Trophoblast cell (in vitro differentiated cells and primary cell): Measurements from ENCODE around the gene TBC1D16.
A peak's percentile ranks its signal among the peaks of the same experiment; 100 is the strongest.
"Not testable (repeated sequence)": the region's sequence is repeated elsewhere in the genome, so short reads cannot be mapped to it uniquely, and the experiment has no call there.

Experiments
- DNase-seq, 2 donors: peaks; one replicate each; pipeline ENCODE4 v3.0.0-alpha.2; 2016
- H2AFZ ChIP-seq: 2 replicates; pipeline ENCODE4 v1.6.1; 2013; ENCODE audit warnings: low read length, moderate library complexity, mild to moderate bottlenecking; ENCODE audit not compliant: insufficient read depth, poor library complexity
- H2AK5ac ChIP-seq: 2 replicates; pipeline ENCODE4 v1.6.1; 2013; ENCODE audit warnings: mild to moderate bottlenecking, low read length
- H2BK120ac ChIP-seq: 2 replicates; pipeline ENCODE4 v1.6.1; 2013; ENCODE audit warnings: low read length, mild to moderate bottlenecking, moderate library complexity; ENCODE audit not compliant: insufficient read depth, poor library complexity
- H2BK12ac ChIP-seq: 2 replicates; pipeline ENCODE4 v1.6.1; 2013; ENCODE audit warnings: mild to moderate bottlenecking, low read length, moderate library complexity
- H2BK5ac ChIP-seq: 2 replicates; pipeline ENCODE4 v1.6.1; 2013; ENCODE audit warnings: low read length, low read depth, moderate library complexity, mild to moderate bottlenecking; ENCODE audit not compliant: poor library complexity
- H3K14ac ChIP-seq: 2 replicates; pipeline ENCODE4 v1.6.1; 2013; ENCODE audit warnings: mild to moderate bottlenecking, low read length
- H3K18ac ChIP-seq: 2 replicates; pipeline ENCODE4 v1.6.1; 2013; ENCODE audit warnings: mild to moderate bottlenecking, low read length
- H3K23ac ChIP-seq: 2 replicates; pipeline ENCODE4 v1.6.1; 2013; ENCODE audit warnings: low read length
- H3K27ac ChIP-seq: 2 replicates; pipeline ENCODE4 v1.5.1; 2013; ENCODE audit warnings: low read depth, mild to moderate bottlenecking, inconsistent platforms, low read length, moderate library complexity
- H3K27me3 ChIP-seq: 2 replicates; pipeline ENCODE4 v1.6.1; 2013; ENCODE audit warnings: inconsistent platforms, mild to moderate bottlenecking, low read length, moderate library complexity; ENCODE audit not compliant: insufficient read depth
- H3K36me3 ChIP-seq, 2 experiments: 1 replicate in 1 of 2; 2 replicates in 1 of 2; pipeline ENCODE4 v1.6.1; 2013; ENCODE audit warnings: low read length in 2 of 2, mild to moderate bottlenecking in 2 of 2, moderate library complexity in 1 of 2; ENCODE audit not compliant: insufficient read depth in 2 of 2, control insufficient read depth in 1 of 2
- H3K4ac ChIP-seq: 2 replicates; pipeline ENCODE4 v1.6.1; 2013; ENCODE audit warnings: low read depth, mild to moderate bottlenecking, low read length, moderate library complexity
- H3K4me1 ChIP-seq, 2 experiments: 1 replicate in 1 of 2; 2 replicates in 1 of 2; pipeline ENCODE4 v1.6.1; 2013; ENCODE audit warnings: low read length in 2 of 2, mild to moderate bottlenecking in 2 of 2, moderate library complexity in 1 of 2; ENCODE audit not compliant: insufficient read depth in 2 of 2, control insufficient read depth in 1 of 2
- H3K4me2 ChIP-seq: 2 replicates; pipeline ENCODE4 v1.6.1; 2013; ENCODE audit warnings: inconsistent platforms, mild to moderate bottlenecking, low read length, moderate library complexity
- H3K4me3 ChIP-seq: 2 replicates; pipeline ENCODE4 v1.5.1; 2013; ENCODE audit warnings: mild to moderate bottlenecking, low read depth, low read length, inconsistent platforms
- H3K79me1 ChIP-seq: one replicate; pipeline ENCODE4 v1.6.1; 2013; ENCODE audit warnings: low read length
- H3K79me2 ChIP-seq: 2 replicates; pipeline ENCODE4 v1.6.1; 2013; ENCODE audit warnings: low read length, mild to moderate bottlenecking; ENCODE audit not compliant: control insufficient read depth, insufficient read depth, poor library complexity
- H3K9ac ChIP-seq: 2 replicates; pipeline ENCODE4 v1.6.1; 2013; ENCODE audit warnings: mild to moderate bottlenecking, low read length
- H3K9me3 ChIP-seq: 2 replicates; pipeline ENCODE4 v1.6.1; 2013; ENCODE audit warnings: low read depth, mild to moderate bottlenecking, control low read depth, inconsistent platforms, low read length; ENCODE audit not compliant: insufficient read depth
- H4K12ac ChIP-seq: 2 replicates; pipeline ENCODE4 v1.6.1; 2013; ENCODE audit warnings: low read depth, mild to moderate bottlenecking, low read length, moderate library complexity
- H4K8ac ChIP-seq: 2 replicates; pipeline ENCODE4 v1.6.1; 2013; ENCODE audit warnings: low read depth, mild to moderate bottlenecking, low read length, moderate library complexity
- H4K91ac ChIP-seq: one replicate; pipeline ENCODE4 v1.6.1; 2013; ENCODE audit warnings: low read depth, mild to moderate bottlenecking, low read length, moderate library complexity
- WGBS: extraction: QIAGEN DNeasy Blood & Tissue Kit; methylation state at CpG from one replicate; pipeline ENCODE4 v1.1.7; 2013; ENCODE audit warnings: missing lambda C conversion rate; ENCODE audit not compliant: insufficient read length, insufficient coverage; ENCODE audit errors: extremely low coverage; 5-methylcytosine and 5-hydroxymethylcytosine counted together

The TBC1D16 gene

GRCh38 chr17:79899584-79899983 lies 136.1 kb downstream of the TBC1D16 start:
- WGBS = no CpG with 5 or more reads among the region's 4 CpGs
- no peak overlapping the region for H2BK5ac ChIP-seq
- H3K4ac ChIP-seq = no peak overlapping the region
- no peak overlapping the region for H3K23ac ChIP-seq
- no peak overlapping the region for H2AFZ ChIP-seq
- H3K9me3 ChIP-seq = no peaks in the 10 kb centered on the region
- H3K4me1 ChIP-seq = no peaks in the 10 kb centered on the region
- H4K12ac ChIP-seq = no peak overlapping the region
- no peaks in the 10 kb centered on the region for H3K27me3 ChIP-seq
- H3K79me2 ChIP-seq = no peaks in the 10 kb centered on the region
- no peaks in the 10 kb centered on the region for H3K36me3 ChIP-seq
- DNase-seq = no peak
- no peak overlapping the region for H3K4me2 ChIP-seq
- no peaks in the 10 kb centered on the region for H3K79me1 ChIP-seq
- H4K8ac ChIP-seq = no peak overlapping the region
- H3K18ac ChIP-seq = no peak overlapping the region
- H3K14ac ChIP-seq = no peak overlapping the region
- no peak overlapping the region for H2BK12ac ChIP-seq
- no peak overlapping the region for H3K9ac ChIP-seq
- H3K4me3 ChIP-seq = no peak overlapping the region
- H4K91ac ChIP-seq = no peak overlapping the region
- no peak overlapping the region for H2BK120ac ChIP-seq
- H3K27ac ChIP-seq = no peak overlapping the region
- no peak overlapping the region for H2AK5ac ChIP-seq

GRCh38 chr17:79897243-79898063 lies 138.2 kb downstream of the TBC1D16 start:
- Histone ChIP-seq H2BK12ac (no peak overlapping the region), H2BK5ac (no peak overlapping the region), H3K36me3 (no peaks in the 10 kb centered on the region), H2BK120ac (no peak overlapping the region), H2AK5ac (no peak overlapping the region), H2AFZ (no peak overlapping the region), H3K9ac (no peak overlapping the region), H3K18ac (no peak overlapping the region), H3K14ac (no peak overlapping the region), H3K23ac (no peak overlapping the region), H3K4me3 (no peak overlapping the region), H3K79me2 (no peaks in the 10 kb centered on the region), H4K8ac (no peak overlapping the region), H4K12ac (no peak overlapping the region), H4K91ac (no peak overlapping the region), H3K4ac (no peak overlapping the region), H3K27ac (no peak overlapping the region), H3K79me1 (no peaks in the 10 kb centered on the region), H3K27me3 (no peaks in the 10 kb centered on the region), H3K4me2 (no peak overlapping the region), H3K9me3 (no peaks in the 10 kb centered on the region), H3K4me1 (peaks cover 3 to 4% of the 10 kb centered on the region in 2 experiments)
- no CpG with 5 or more reads among the region's 12 CpGs for WGBS
- DNase-seq = peak in 1 of 2 donors; percentile 44

- not testable (repeated sequence) for H2AK5ac ChIP-seq, H3K18ac ChIP-seq, H3K79me1 ChIP-seq, H3K9me3 ChIP-seq, H3K36me3 ChIP-seq, H3K23ac ChIP-seq, H2AFZ ChIP-seq, H2BK5ac ChIP-seq, H3K27me3 ChIP-seq, H2BK120ac ChIP-seq, H3K79me2 ChIP-seq, DNase-seq, H3K4ac ChIP-seq, H4K91ac ChIP-seq, H2BK12ac ChIP-seq, H3K27ac ChIP-seq, H3K4me2 ChIP-seq, H4K8ac ChIP-seq, H3K4me1 ChIP-seq, H4K12ac ChIP-seq, H3K14ac ChIP-seq, H3K4me3 ChIP-seq, H3K9ac ChIP-seq
- WGBS = no CpG with 5 or more reads among the region's 4 CpGs
These were observed 142.2 kb downstream of the TBC1D16 start for GRCh38 chr17:79893457-79893856.

GRCh38 chr17:79892457-79893241 lies 143.0 kb downstream of the TBC1D16 start:
- Histone ChIP-seq H3K27me3 (no peaks in the 10 kb centered on the region), H4K12ac (no peak overlapping the region), H3K4ac (no peak overlapping the region), H2BK120ac (no peak overlapping the region), H2AFZ (no peak overlapping the region), H4K91ac (no peak overlapping the region), H4K8ac (no peak overlapping the region), H3K18ac (no peak overlapping the region), H3K9me3 (peaks cover 2% of the 10 kb centered on the region), H3K36me3 (no peaks in the 10 kb centered on the region), H3K27ac (no peak overlapping the region), H3K79me1 (no peaks in the 10 kb centered on the region), H3K4me3 (no peak overlapping the region), H3K14ac (no peak overlapping the region), H3K4me2 (no peak overlapping the region), H3K23ac (no peak overlapping the region), H3K4me1 (peaks cover 3 to 4% of the 10 kb centered on the region in 2 experiments), H2AK5ac (no peak overlapping the region), H3K79me2 (no peaks in the 10 kb centered on the region), H2BK12ac (no peak overlapping the region), H2BK5ac (no peak overlapping the region), H3K9ac (no peak overlapping the region)
- WGBS = no CpG with 5 or more reads among the region's 11 CpGs
- no peak for DNase-seq
